ENCODE data around the gene HMSD.

The HMSD gene, protein sequence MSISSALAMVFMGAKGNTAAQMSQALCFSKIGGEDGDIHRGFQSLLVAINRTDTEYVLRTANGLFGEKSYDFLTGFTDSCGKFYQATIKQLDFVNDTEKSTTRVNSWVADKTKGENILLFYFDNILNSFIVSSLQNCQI

DNA sequence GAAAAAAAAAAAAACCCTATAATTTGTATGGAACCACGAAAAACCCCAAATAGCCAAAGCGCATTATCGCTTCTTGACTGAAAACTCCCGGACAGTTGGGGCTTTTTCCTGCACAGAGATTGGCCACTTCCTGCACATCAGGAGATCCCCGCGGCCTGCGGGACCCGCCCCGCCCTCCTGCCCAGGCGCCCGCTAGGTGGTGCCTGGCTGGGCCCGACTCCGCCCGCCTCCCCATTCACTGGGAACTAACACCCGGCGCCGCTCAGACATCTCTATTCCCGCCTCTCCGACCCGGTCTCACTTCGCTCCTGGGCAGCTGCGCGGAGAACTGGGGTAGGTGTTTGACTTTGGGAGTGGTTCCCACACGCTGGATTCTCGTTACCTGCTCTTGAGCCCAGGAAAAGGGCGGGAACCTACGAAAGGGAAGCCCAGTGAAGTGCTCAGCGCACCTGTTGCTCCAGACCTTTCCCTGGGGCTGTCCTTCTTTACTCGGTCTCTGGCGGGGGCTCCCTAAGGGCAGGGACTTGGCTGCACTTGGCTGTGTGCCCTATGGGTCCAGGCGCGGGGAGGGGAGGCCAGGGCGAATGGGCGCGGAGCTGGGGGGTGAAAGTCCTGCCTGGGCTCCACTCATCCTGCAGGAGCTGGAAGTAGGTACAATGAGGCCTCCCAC lies at the start of gene HMSD:
Gene HMSD, plus strand, starts transcription at position 234 of the 670 bp plus-strand sequence. CDS start 4,155 bp downstream, outside the sequence.
- TF ChIP-seq CTCF (conservative IDR thresholded peaks at IDR 0.05), result no peak

DNA sequence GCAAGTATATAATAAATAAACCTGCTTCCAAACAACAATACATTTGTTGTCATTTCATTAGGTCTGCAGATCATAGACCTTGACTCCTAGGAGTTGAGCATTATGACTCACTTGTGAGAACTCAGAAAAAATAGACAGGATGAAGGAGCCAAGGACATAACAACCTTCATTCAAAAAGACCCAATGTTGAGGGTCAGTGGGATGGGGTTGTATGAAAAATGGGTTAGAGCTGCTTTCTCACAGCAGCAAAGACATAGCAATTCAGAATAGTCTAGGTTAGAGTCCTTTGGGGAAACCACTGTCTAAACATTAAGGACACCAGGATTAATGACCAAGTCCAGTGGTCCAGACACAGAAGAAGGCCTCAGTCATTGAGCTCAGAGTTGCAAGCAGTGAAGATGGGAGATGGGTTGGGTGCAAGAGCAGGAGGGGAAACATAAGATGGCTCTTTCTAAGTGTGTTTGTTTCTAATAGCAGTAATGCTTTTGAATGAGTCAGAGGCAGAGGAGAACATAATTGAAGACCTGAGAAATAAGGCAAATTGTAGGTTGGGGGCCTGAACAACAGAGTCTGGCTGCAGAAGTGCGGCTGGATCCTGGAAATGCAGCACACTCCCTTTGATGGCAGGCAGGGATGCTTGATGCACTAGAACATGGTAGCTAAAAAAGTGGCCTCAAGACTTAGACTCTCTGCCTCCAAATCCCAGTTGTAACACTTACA lies 45.1 kb upstream of the HMSD start:
- no peak overlapping the region for H3K27ac ChIP-seq
- no peak for TF ChIP-seq CTCF (conservative IDR thresholded peaks at IDR 0.05)

More for the DNA sequence above, at the start of gene HMSD:
- no peak within 1 kb of the TSS for H3K27ac ChIP-seq

DNA sequence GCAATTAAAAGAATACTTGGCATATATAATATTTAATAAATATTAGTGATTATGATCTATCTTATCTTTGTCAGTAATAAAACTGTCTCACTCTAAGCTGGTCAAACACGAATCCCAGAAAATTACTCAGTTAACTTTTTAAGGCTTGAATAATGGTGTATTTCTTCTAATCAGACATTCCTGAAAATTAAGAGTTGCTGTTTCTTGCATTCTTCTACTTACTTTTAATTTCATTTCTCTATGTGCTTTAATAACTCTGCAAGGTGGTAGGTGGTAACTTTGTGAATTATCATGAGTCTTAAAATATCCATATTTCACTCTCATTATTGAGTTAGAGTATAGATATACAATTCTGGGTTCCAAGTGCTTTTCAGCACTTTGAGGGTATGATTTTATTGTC lies 44.4 kb upstream of the HMSD start:
- H3K27ac ChIP-seq, result no peak overlapping the region
- no peak for TF ChIP-seq CTCF (conservative IDR thresholded peaks at IDR 0.05)

DNA sequence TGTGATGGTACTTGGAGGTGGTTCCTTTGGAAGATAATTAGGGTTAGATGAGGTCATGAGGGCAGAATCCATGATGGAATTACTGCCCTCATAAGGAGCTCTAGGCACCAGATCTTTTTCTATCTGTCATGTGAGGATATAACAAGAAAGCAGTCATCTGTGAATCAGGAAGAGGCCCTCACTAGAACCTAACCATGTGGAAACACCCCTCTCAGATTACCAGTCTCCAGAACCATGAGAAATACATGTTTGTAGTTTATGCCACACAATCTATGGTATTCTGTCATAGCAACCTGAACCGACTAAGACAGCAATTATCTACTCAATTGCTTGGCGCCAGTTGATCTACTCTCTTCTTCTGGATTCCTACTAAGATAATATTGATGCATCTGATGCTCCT lies 43.7 kb upstream of the HMSD start:
- no peak for TF ChIP-seq CTCF (conservative IDR thresholded peaks at IDR 0.05)
- no peak overlapping the region for H3K27ac ChIP-seq

- no peak overlapping the region for H3K27ac ChIP-seq
- no peak for TF ChIP-seq CTCF (conservative IDR thresholded peaks at IDR 0.05)
Observed at GRCh38 chr18:63906056-63906455, 43.0 kb upstream of the HMSD start.

DNA sequence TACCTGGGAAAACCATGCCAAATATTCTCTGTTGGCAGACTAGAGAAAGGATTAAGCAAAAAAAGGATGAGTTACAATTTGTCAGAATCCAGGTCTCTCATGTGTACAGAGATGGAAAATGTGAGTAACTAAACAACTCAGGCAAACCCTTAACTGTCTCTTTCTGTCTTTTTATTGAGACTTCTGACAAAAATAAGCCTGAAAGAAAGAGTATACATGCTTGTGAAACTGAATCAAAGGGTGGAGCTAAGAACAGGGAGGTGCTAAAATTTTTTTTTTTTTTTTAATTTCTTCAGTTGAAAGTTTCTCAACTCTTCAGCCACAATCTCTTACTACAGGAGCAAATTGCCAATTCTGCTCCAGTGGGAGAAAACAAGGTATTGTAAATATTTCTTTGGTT lies 41.4 kb upstream of the HMSD start, which contains the start of gene SERPINB10:
Gene SERPINB10, plus strand, starts transcription at position 295 of the 400 bp plus-strand sequence. CDS start 7,553 bp downstream, outside the sequence.
- no peak within 1 kb of the TSS for H3K27ac ChIP-seq
- TF ChIP-seq CTCF (conservative IDR thresholded peaks at IDR 0.05), result no peak

DNA sequence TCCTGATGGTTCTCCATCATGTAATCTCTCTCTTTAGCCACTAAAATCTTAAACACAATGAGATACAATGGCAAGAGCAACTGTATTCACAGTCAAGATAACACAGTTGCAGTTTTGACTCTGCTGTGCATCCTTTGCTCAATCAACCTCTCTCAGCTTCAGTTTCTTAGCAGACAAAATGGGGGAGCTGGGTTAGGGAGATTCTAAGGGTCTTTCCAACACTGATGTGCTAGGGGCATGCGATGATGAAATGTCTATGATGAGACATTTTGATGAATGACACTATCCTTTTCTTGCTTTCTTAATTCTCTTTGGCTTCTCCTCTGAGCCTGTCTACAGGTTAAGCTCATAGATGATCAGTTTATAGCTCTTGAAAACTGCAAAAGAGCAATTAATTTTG lies 40.2 kb upstream of the HMSD start:
- no peak overlapping the region for H3K27ac ChIP-seq
- TF ChIP-seq CTCF (conservative IDR thresholded peaks at IDR 0.05), result no peak
